ENCODE results near the gene MAU2.

The MAU2 gene

DNA sequence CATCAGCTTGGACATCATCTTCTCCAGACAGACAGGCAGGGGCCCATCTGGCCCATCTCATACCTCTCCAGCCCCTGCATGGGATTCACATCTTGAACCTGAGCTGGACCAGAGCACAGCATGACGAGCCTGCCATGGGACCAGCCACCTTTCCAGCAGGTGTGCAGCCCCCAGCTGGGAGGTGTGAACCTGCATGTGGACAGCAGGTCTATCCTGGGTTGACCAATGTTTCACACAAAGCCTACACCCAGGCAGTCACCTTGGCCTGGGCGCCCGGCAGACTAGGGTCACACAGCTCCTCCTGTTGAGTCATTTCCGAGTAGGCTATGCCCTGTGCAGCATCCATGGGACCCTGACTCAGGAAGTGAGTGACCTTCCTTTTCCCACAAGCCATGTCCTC is 41.4 kb downstream of the MAU2 start:
- CTCF ChIA-PET, result interaction anchor here (0.8 to 15.2 kb wide), 14 partner anchors 11 to 188 kb away, joined by 3 to 392 read pairs (median 4); partner anchors contain the start of genes GATAD2A and TSSK6
- POLR2A ChIA-PET, result no interaction called here
- DNase-seq (ENCODE audit: low read depth, low spot score), result no peak
- TF ChIP-seq, protein P1, sequence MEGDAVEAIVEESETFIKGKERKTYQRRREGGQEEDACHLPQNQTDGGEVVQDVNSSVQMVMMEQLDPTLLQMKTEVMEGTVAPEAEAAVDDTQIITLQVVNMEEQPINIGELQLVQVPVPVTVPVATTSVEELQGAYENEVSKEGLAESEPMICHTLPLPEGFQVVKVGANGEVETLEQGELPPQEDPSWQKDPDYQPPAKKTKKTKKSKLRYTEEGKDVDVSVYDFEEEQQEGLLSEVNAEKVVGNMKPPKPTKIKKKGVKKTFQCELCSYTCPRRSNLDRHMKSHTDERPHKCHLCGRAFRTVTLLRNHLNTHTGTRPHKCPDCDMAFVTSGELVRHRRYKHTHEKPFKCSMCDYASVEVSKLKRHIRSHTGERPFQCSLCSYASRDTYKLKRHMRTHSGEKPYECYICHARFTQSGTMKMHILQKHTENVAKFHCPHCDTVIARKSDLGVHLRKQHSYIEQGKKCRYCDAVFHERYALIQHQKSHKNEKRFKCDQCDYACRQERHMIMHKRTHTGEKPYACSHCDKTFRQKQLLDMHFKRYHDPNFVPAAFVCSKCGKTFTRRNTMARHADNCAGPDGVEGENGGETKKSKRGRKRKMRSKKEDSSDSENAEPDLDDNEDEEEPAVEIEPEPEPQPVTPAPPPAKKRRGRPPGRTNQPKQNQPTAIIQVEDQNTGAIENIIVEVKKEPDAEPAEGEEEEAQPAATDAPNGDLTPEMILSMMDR (IDR thresholded peaks at IDR 0.05; ENCODE audit: insufficient read depth, low read length, missing control alignments), result no peak
- no peak overlapping the region for H3K4me3 ChIP-seq (ENCODE audit: low read depth, low read length)

- no peak for DNase-seq (ENCODE audit: low read depth, low spot score)
- POLR2A ChIA-PET, result no interaction called here
- CTCF ChIA-PET, result interaction anchor here (0.7 to 15.2 kb wide), 13 partner anchors 9 to 145 kb away, joined by 3 to 392 read pairs (median 5); partner anchors contain the start of gene GATAD2A
- H3K4me3 ChIP-seq (ENCODE audit: low read depth, low read length), result no peak overlapping the region
- TF ChIP-seq, protein P1 (IDR thresholded peaks at IDR 0.05; ENCODE audit: insufficient read depth, low read length, missing control alignments), result peak; percentile 90
These were observed 46.1 kb downstream of the MAU2 start for GRCh38 chr19:19366434-19367396.

DNA sequence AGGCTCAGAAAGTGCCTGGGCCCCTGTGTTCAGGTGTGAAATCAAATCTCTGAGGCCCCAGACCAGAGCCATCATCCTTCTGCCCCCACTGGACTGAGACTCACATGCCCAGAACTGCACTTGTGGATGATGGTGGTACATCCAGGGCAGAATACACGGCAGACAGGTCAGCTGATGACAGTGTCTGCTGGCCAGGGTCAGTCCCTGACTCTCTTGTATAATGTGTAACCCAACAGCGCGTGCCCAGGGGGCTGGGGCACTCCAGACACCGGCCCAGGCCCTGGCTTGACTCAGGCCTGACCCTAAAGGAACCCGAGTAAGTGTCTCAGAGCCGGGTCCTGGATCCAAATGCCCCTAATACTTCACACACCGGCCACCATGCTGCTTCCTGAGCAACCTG is 47.5 kb downstream of the MAU2 start:
- H3K4me3 ChIP-seq (ENCODE audit: low read depth, low read length), result no peak overlapping the region
- TF ChIP-seq, protein P1 (IDR thresholded peaks at IDR 0.05; ENCODE audit: insufficient read depth, low read length, missing control alignments), result no peak
- ChIA-PET POLR2A (no interaction called here), CTCF (interaction anchor here (1.4 to 15.2 kb wide), 5 partner anchors 9 to 121 kb away, joined by 4 to 392 read pairs (median 11); partner anchors contain the start of gene GATAD2A)
- DNase-seq (ENCODE audit: low read depth, low spot score), result no peak

DNA sequence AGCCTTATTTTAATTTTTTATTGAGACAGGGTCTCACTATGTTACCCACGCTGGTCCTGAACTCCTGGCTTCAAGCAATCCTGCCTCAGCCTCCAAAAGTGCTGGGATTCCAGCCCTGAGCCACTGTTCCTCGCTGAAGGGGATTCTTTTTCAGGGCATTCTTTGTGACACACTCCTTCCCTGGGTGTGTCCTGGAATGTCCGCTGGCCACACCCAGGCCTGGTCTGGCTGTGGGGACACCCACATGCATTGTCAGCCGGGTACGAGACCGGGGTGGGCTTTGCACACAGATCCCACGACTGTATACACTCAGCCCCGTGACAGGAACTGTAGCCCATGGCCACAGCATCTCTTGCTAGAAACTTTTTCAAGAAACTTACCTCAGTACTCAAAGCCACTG is 50.4 kb downstream of the MAU2 start:
- TF ChIP-seq, protein P1 (IDR thresholded peaks at IDR 0.05; ENCODE audit: insufficient read depth, low read length, missing control alignments), result no peak
- CTCF ChIA-PET, result interaction anchor here (15.2 kb wide), 1 partner anchor 118 kb away, joined by 392 read pairs; no protein-coding TSS in a partner anchor
- POLR2A ChIA-PET, result no interaction called here
- no peak for DNase-seq (ENCODE audit: low read depth, low spot score)
- no peak overlapping the region for H3K4me3 ChIP-seq (ENCODE audit: low read depth, low read length)

GRCh38 chr19:19372656-19373416 is 52.2 kb downstream of the MAU2 start:
- TF ChIP-seq, protein P1 (IDR thresholded peaks at IDR 0.05; ENCODE audit: insufficient read depth, low read length, missing control alignments), result no peak
- POLR2A ChIA-PET, result no interaction called here
- CTCF ChIA-PET, result interaction anchor here (0.9 to 3.3 kb wide), 4 partner anchors 10 to 117 kb away, joined by 3 to 32 read pairs (median 4); no protein-coding TSS in a partner anchor
- no peak overlapping the region for H3K4me3 ChIP-seq (ENCODE audit: low read depth, low read length)
- no peak for DNase-seq (ENCODE audit: low read depth, low spot score)

Data from AG04449 (cell line).